Measurements from ENCODE around the gene CHAC1. TPM values are rescaled to one million over a fixed set of nuclear protein-coding genes. Genes with fewer than 3 reads are reported as not detected.
A peak's percentile ranks its signal among the peaks of the same experiment; 100 is the strongest.

CHAC1 gene
- total RNA-seq, 1 donor from 2014 or later = 0.46 TPM

DNA sequence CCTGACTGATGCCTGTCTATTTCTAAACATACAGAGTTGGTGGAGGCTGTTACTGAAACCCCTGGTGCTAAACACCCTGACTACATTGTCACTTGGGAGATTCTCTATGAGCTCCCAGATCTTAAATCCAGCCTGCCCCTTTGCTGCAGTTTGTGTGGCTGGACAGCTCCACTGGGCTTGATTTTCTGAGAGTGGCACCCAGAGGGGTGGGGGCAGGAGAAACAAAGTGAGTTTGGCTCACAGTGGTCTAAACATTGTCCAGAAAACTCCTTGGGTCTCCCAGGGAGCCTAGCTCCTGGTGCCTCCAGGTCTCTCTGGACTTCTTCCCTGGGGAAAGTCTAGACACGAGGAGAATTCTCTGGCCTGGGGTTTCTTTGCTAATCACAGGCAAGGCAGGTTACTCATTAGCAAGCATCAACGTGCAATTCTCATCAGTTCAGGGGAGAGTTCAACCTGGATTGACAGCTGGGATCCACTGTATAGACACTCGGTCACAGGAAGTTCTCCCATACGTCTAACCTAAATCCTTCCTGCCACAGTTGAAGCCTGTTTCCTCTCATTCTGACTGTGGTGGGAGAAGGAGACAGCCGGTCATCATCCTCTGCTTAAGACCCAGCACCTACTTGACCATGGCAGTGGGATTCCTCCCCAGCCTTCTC is 31.2 kb upstream of the CHAC1 start:
- DNase-seq (no peak), ATAC-seq (ENCODE audit: poor library complexity) (no peak)
- intact Hi-C loops (cut with DNase I) = no loop called here

DNA sequence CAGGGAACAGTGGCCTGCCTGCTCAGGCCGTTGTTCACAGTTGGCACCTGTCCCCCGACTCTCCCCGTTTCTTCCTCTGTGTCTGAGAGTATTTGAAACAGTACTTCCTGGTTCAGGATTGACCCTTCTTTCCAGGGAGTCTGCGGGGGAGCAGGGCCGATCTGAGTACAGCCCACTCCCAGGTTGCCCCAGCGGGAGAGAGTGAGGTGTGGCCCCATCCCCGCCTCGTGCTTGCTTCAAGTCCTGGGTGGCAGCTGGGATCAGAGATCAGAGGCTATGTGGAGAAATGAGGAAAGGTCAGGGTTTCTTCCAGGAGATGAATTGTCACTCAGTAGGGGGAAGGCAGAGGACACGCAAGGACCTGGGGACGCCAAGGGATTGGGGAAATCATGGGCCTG is 30.7 kb upstream of the CHAC1 start:
- no peak for ATAC-seq (ENCODE audit: poor library complexity)
- DNase-seq = no peak
- intact Hi-C loops (cut with DNase I) = no loop called here

DNA sequence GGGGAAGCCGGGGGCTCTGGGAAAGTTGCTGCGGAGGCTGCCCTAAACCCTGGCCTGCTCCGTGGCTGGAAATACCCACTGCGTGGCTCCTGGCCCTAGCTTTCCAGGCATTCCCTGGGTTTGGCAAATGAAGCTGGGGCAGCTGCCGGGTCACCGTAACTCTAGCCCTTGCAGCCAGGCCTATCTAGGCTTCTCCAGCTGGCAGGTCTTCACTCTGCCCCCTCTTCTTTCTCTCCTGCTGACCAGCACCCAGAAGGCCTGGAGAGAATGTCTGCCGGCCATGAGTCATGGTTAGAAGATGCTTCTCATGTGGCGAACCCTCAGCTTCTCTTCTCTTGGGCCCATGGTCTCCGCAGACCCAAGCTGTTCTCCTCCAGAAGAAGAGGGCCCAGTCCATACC is 29.7 kb upstream of the CHAC1 start:
- intact Hi-C loops (cut with DNase I) = no loop called here
- ATAC-seq (ENCODE audit: poor library complexity) = no peak
- DNase-seq = no peak

DNA sequence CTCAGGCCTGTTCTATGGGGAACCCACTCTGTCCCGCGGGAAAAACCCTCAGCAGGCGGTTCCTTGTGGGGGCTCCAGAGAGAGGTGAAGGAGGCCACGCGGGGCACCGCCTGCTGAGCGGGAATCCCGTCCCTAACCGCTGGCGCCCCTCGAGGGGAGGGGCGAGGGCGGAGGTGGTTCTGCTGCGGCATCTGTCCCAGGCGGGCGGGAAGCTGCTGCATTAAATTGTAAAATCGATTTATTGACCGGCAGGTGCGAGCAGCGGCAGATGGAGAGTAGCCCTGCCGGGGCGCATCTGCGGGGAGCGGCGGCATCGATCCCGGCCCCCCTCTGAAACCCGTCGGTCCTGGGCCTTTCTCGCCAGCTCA is 27.8 kb upstream of the CHAC1 start:
- no peak for ATAC-seq (ENCODE audit: poor library complexity)
- intact Hi-C loops (cut with DNase I) = no loop called here

DNA sequence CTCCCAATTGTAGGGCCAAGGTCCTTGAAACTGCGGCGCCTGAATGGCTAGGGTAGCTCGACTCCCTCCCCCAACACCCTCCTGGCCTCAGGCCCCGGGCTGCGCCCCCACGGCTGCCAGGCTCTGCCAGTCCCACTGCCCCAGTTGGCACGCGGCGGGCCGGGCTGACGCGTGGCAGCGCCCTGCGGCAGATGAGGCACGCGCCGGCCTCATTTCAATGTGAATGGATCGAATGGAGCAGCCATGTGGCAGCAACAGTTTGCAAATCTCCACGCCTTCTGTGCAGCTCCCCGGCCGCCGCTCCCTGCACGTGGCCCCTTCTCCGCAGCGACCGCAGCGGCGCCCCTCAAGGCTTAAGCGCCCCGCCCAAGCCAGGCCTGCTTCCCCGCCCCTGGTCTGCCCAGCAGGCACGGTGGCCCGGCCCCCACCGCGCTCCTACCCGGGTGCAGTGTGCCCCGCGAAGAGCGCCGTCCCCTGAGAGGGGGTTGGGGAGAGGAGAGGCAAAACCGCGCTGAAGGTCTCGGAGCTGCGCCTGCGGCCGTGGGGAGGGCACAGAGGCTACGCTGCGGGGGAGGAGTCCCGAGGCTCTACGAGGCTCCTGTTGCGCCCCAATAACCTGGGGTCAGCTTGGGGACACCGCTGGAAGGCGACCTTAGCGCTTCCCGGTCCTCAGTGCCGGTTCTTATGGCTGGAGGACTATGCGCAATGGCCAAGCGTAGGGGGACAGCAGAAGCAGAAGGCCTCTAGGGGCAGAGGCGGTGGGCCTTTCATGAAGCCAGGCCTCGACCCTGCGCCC is 27.2 kb upstream of the CHAC1 start:
- no peak for ATAC-seq (ENCODE audit: poor library complexity)
- intact Hi-C loops (cut with DNase I) = no loop called here
- no peak for DNase-seq

More for the DNA sequence above, 27.8 kb upstream of the CHAC1 start:
- DNase-seq = no peak

DNA sequence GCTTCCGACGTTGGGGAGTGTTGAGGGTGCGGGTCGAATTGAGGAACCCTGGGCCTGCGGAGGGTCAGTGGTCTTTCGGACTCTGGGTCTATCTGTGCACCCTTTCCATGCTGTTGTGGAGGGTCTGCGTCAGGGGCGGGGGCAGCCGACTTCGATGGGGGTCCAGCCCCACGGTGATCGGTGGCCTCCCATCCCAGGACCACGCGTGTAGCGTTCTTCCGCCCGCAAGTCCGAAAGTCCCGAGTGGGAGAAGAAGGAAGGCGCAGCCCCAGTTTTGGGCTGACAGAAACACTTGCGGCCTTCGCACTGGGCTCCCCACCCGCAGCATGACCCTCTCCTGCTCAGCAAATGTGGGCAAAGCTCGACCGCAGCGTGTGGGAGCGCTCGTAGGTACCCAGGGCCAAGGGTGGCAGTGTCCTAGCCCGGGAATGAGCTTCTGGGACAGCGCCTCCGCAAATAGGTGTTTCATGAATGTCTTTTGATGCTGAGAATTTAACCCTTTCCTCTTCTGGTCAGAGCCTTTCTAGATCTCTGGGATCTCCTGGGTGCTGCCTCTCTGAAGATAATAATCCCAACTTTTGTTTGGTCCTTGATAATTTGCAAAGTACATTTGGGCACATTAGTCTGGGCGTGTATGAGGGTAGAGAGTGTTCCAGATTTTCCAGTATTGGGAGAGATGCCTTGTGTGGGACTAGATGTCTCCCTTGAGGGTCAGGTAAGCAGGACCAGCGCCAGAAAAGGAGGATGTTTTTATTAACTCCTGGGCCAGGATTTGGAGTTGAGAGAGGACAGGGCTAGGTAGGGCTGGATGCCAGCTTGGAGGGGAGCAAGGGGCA is 26.4 kb upstream of the CHAC1 start:
- DNase-seq (peak; percentile 36), ATAC-seq (ENCODE audit: poor library complexity) (no peak)
- intact Hi-C loops (cut with DNase I) = no loop called here

DNA sequence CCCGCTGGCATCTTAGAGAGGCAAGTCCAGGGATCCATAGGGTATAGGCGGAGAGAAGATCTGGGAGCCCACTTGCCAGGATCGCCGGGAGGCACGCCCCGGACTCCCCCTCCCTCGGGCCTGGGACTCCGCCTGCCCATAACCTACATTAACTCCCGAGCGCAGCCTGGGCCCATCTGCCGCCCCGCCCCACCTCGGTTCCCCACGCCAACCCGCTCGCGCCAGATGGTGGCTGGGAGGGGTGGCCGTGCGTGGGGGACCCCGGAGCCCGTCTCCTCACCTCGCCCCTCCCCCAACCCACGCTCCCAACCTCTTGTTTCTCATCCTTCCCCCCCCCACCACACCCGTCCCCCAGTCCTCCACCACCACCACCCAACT is 25.8 kb upstream of the CHAC1 start:
- DNase-seq = peak; percentile 33
- intact Hi-C loops (cut with DNase I) = no loop called here
- no peak for ATAC-seq (ENCODE audit: poor library complexity)

DNA sequence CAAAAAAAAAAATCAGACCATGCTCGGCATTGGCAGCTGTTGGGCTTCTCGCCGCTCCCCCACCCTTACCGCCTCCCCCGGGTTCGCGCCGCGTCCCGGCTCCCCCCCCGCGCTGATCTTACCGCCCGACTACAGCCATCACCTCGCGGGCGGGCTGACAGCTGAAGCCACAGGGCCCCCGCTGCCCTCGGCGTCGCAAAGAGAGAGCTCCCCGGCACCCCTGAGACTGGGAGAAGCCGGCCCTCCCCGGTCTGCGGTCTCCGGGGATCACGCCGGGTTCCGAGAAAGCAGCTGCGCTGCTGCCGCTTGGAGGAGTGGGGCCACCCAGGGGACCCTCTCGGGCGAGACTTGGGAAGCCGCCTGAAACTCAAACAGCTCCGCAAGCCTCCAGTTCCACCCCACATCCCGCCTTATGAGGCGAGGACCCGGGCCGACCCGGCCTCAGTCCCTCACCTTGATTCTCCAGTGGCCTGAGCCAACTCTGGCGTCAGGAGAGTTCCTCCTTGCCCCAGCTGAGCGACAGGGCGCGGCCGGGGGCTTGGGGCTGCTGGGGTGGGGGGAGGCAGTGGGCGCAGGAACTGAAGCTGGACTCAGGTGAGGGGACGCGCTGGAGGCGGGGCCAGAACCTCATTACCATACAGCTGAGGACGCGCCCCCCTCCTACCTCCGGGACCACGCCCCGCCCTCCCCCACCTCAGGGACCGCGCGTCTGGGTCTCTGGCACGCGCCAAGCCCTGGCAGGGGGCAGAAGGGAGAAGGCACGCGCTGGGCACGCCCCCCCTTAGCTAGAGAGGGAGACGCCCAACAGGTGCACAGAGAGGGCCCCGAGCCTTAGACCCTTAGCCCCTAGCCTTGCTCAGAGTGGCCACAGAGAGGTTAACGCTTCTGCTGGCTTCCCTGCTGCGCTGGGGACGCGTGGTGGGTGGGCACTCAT is 25.1 kb upstream of the CHAC1 start:
- no peak for ATAC-seq (ENCODE audit: poor library complexity)
- intact Hi-C loops (cut with DNase I) = no loop called here
- peak; percentile 46 for DNase-seq

DNA sequence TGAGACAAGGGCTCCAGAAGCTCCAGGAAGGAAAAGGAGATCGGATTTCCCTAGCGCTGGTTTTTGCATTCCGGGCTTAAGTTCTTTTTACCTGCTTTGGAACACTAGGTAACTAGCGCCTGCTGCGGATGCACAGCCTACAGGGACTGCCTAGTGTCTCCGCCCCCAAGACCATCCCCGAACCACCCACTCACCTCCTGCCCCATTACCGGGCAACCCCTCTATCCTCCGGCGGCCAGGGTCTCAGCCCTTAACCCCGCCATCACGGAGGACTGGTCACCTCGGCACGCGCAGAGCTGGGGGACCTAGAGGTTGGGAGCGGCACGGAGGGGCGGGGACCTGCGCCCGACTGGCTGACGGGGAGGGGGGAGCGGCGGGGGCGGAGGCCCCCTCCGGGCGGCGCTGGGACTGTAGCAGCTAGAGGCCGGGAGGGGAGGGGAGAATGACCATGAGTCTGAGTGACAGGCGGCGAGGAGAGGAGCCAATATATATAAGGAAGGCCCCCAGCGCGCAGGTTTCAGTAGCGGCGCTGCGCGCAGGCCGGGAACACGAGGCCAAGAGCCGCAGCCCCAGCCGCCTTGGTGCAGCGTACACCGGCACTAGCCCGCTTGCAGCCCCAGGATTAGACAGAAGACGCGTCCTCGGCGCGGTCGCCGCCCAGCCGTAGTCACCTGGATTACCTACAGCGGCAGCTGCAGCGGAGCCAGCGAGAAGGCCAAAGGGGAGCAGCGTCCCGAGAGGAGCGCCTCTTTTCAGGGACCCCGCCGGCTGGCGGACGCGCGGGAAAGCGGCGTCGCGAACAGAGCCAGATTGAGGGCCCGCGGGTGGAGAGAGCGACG is 24.2 kb upstream of the CHAC1 start, which contains the start of gene DLL4:
TSS of gene DLL4 (plus strand) at position 520 of the 839 bp plus-strand sequence. CDS start 329 bp downstream, outside the sequence.
- intact Hi-C loops (cut with DNase I) = no loop called here

DNA sequence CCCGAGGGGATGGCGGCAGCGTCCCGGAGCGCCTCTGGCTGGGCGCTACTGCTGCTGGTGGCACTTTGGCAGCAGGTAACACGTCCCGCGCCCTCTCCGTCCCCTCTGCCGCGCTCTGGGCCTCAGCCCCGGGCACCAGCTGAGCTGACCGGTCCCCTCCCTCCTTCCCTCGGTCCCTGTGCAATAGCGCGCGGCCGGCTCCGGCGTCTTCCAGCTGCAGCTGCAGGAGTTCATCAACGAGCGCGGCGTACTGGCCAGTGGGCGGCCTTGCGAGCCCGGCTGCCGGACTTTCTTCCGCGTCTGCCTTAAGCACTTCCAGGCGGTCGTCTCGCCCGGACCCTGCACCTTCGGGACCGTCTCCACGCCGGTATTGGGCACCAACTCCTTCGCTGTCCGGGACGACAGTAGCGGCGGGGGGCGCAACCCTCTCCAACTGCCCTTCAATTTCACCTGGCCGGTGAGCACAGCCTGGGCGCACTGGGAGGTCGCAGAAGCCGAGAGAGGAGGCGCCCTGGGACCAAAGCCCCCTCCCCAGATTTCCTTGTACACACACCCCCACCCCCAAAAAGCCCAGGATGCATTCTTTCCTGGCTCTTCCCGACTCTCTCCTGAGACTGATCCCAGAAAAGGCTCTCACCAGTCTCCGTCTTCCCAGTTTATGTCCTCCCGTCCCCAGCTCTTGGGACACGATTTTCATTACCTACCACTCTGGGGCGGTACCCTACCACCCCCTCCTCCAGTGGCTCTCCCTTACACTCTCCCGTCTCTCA is 23.4 kb upstream of the CHAC1 start:
- peak; percentile 74 for DNase-seq
- ATAC-seq (ENCODE audit: poor library complexity) = peak; percentile 42
- intact Hi-C loops (cut with DNase I) = no loop called here

More for the DNA sequence above, 24.2 kb upstream of the CHAC1 start, which contains the start of gene DLL4:
- ATAC-seq (ENCODE audit: poor library complexity) = peak; percentile 60
- DNase-seq = peak; percentile 73

DNA sequence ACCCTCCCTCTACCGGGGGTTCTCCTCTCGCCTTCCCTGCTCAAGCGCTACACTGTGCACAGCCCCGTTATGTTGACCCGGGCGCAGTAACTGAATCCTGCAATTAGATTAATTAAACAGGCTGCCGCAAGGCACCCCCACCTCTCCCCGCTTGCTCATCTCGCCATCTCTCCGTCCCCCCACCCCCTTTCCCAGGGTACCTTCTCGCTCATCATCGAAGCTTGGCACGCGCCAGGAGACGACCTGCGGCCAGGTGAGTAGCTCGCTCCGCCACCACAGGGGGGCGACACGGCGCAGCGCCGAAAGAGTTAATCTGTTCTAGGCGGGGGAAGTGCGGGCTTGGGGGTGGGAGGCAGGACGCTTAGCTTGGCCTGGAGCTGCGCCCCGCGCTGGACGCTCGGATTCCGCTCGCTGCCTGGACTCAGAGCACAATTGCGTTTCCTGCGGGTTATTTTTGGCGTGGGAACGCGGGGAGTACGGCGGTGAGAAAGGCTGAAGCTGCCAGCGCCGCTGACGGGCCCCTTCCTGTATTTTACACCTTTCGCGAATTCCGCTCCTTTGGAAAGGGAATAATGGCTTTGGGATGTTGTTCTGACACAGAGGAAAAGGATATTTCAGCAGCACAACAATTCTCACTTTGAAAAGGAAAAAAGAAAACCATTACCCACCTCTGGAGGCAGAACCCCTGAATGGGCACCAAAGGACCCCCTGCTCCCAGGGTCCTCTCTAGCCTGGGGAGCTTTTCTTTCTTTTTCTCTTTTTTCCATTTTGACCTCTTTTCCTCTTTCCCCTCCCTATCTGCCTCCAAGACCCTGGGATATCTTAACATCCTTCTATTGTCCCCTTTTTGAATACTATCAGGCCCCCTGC is 22.6 kb upstream of the CHAC1 start:
- peak; percentile 38 for ATAC-seq (ENCODE audit: poor library complexity)
- intact Hi-C loops (cut with DNase I) = no loop called here

DNA sequence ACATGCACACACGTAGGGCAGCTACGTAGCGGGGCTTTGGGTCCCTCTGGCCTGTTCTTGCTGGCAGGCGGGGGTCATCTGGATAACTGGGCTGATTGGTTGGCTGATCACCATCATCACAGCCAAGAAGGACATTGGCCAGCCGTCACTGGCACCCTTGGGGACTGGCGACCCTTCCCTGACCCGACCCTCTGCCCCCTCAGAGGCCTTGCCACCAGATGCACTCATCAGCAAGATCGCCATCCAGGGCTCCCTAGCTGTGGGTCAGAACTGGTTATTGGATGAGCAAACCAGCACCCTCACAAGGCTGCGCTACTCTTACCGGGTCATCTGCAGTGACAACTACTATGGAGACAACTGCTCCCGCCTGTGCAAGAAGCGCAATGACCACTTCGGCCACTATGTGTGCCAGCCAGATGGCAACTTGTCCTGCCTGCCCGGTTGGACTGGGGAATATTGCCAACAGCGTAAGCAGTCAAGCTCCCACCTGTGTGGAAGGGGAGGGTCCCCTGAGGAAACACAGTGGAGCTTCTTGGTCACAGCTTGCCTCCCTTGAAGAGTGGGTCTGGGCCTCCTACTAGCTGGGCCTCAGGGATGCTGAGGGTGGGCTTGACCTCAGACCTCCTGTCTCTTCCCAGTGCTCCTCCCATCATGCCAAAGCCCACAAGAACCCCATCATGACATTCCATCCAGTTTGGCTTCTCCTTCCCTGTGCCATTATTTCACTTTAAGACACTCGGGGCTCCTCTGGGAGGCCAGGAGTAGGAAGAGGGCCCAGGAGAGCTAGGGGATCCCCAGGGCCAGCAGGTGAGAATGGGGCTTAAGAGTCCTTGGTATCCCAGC is 21.8 kb upstream of the CHAC1 start:
- ATAC-seq (ENCODE audit: poor library complexity) = no peak
- DNase-seq = no peak
- intact Hi-C loops (cut with DNase I) = no loop called here

More for the DNA sequence above, 22.6 kb upstream of the CHAC1 start:
- peak; percentile 77 for DNase-seq

DNA sequence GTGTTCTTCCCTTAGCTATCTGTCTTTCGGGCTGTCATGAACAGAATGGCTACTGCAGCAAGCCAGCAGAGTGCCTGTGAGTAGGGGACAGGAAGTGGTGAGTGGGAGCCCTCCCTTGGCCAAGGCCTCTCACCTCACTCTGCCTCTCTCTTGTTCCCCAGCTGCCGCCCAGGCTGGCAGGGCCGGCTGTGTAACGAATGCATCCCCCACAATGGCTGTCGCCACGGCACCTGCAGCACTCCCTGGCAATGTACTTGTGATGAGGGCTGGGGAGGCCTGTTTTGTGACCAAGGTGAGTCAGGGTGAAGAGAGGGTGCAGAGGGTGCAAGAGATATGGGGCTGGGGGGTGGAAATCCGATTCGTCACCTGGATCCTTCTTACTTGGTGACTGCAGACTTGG is 21.1 kb upstream of the CHAC1 start:
- no peak for DNase-seq
- intact Hi-C loops (cut with DNase I) = no loop called here
- ATAC-seq (ENCODE audit: poor library complexity) = no peak

DNA sequence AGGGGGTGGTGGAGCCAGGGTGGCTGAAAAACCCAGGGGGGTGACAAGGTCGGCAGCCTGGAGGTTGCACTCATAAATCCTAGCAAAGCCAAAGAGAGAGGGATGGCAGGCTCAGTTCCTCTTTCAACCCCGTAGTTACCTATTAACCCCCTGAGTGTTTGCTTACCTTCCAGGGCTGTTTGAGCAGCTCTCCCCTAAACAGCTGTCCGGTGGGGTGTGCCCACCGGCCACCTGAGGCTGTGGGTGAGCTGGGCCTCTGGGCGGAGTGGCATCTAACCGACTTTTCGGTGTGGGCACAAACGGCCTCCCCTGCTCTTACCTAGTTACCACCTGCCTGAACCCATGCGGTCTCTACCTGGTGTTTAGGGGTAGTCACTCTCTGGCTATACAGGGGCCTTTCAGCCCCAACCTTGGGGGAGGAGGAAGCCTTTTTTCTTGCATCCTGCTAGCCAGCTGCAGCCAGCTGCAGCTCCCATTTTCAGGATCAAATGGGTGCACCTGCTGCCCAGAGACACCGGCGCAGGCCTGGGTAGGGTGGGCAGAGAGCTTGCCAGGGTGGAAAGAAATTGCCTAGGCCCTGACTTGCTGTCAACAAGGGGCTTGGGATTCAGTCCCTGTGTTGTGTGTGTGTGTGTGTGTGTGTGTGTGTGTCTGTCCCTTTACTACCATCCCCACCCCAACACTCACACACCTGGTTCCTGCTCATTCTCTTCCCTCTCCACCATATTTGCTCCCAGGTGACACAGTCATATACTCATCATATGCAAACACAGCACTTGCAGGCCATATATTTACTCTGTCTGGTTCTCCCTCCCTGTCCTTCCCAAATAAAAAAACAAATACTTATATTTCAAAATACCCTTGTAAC is 20.4 kb upstream of the CHAC1 start:
- ATAC-seq (ENCODE audit: poor library complexity) (no peak), DNase-seq (no peak)
- intact Hi-C loops (cut with DNase I) = no loop called here
